RPMI7951 (cell line): ENCODE results near the gene CACNA2D4. TPM values are rescaled to one million over a fixed set of nuclear protein-coding genes. Genes with fewer than 3 reads are reported as not detected.

Experiments used
- DNase-seq: peaks from one replicate; pipeline ENCODE4 v3.0.0-alpha.2; 2012; ENCODE audit warnings: low read depth
- total RNA-seq: library from RNA; depleted of rRNA; stranded (reverse); fragments of >200 nt; shearing (Covaris generic); gene quantifications from 2 replicates; pipeline ENCODE4 v1.2.3, GENCODE V29; 2014

CACNA2D4 gene
- total RNA-seq, 1 experiment from 2014 or later: 0.24 TPM

DNA sequence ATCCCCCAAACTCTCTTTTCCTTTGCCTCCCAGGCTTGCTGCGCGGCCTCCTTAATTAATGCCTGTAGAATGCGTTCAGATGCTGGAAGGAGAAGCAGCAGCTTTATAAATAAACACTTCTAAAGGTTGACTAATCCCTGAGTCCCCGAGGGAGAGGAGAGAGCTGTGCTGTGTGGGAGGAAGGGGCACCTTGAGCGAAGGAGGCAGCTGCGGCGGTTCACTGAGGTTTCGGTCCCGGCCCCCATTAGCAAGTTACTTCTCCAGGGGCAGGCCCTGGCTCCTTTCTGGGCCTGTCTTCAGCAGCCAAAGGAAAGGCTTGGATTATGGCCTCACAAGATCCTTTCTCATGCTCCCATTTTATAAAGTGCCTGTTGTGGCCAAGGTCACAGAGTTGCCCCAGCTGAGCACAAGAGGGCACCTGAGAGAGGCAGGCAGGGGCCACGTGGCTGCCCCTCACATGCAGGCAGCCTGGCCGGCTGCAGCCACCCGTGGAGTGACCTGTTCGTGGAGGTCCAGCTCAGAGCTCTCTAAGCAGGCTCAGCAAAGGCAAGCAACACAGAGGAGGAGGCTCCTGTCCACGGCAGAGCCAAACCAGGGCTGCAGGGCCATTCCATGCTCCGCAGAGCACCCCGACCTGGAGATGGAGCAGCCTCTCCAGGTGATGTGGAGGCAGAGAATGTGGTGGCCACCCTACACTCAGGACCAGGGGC lies 15.0 kb upstream of the CACNA2D4 start:
- DNase-seq: no peak

GRCh38 chr12:1932264-1932777 lies 13.9 kb upstream of the CACNA2D4 start:
- DNase-seq: no peak

DNA sequence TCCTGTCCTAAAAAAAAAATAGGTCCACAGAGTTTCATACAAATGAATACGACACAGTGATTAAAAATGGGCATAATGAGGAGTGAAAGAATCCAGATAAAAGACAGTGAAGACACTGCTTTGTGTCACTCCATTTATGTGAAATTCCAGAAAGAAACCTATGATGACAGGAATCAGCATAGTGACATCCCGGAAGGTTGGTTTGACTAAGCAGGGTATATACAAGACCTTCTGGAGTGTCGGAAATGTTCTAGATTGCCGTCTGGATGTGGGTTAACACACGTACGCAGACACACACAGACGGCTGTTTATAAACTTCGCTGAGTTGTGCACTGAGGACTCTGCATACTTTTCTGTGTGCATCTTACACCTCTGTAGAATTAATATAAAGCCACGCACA lies 13.2 kb upstream of the CACNA2D4 start:
- no peak for DNase-seq

GRCh38 chr12:1930803-1931597 lies 12.5 kb upstream of the CACNA2D4 start:
- no peak for DNase-seq

- no peak for DNase-seq
Observed at GRCh38 chr12:1929985-1930802, 11.7 kb upstream of the CACNA2D4 start.

DNA sequence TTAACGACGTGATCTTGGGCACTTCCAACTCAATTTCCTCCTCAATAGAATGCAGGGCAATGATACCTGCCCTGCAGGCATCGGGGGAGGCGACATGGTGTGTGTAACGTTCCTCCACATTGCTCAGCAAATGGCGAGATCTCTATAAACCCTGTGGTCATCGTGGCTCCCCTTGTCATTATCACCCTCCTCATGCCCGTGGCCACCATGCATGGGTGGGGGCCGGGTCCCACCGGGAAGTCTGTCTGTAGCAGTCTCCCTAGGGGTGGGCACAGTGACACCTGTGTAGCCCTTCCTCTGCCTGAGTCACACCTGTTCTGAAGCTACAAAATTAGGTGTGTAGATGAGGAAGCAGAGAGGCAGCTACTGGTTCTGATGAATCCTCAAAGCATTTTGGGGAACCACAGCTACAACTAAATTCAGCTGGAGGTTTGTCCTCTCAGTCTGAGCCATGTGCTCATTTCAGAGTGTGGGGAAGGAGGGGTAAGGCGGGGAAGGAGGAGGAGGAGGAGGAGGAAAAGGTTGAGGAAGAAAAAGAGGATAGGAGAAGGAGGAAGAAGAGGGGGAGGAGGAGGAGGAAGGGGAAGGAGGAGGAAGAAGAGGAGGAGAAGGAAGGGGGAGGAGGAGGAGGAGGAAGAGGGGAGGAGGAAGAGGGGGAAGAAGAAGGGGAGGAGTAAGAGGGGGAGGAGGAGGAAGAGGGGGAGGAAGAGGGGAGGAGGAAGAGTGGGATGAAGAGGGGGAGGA lies 11.0 kb upstream of the CACNA2D4 start:
- no peak for DNase-seq

GRCh38 chr12:1928439-1929121 lies 10.1 kb upstream of the CACNA2D4 start:
- DNase-seq: no peak

DNA sequence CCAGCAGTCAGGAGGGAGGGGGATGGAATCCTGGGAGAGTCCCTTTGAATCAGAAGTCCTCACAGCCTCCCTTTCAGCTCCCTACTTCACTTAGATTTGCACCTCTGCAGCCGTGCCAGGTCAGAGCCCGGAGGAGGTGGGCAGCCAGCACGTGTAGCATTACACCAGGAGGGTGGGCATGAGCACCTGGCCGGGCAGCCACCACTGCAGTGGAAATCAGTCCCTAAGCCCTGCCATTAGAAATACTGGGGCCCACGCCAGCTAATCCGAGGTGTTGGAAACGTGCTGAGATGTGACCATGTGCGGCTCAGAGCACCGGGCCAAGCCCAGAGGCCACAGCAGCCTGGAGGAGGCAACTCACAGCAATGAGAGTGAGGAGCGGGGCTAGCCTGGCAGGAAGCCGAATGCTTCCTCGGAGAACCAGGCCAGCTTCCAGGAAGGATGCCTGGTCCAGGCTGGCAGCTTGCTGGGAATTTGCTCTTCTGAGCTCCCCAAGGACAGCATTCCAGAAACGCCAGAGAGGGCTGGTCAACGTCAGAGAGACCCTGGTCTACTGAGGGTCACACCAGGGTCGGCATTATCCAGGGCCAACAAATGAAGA lies 9.4 kb upstream of the CACNA2D4 start:
- no peak for DNase-seq

- DNase-seq: no peak
Observed at GRCh38 chr12:1927051-1927680, 8.7 kb upstream of the CACNA2D4 start.

GRCh38 chr12:1926251-1926657 lies 7.8 kb upstream of the CACNA2D4 start:
- no peak for DNase-seq

DNA sequence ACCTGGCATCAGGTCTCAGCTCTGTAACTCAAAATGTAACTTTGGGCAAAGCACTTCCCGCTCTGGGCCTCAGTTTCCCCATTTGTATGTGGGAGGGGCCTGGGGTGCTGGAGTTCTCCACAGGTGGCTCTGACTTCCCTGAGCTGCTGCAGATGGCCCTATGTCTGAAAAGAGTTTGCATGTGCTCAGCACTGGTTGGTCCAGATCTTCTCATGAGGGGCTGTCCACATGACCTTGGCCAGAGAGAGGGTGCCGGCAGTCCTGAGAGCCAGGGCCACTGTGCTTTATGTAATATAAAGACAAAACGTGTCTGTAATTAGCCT lies 7.2 kb upstream of the CACNA2D4 start:
- no peak for DNase-seq

DNA sequence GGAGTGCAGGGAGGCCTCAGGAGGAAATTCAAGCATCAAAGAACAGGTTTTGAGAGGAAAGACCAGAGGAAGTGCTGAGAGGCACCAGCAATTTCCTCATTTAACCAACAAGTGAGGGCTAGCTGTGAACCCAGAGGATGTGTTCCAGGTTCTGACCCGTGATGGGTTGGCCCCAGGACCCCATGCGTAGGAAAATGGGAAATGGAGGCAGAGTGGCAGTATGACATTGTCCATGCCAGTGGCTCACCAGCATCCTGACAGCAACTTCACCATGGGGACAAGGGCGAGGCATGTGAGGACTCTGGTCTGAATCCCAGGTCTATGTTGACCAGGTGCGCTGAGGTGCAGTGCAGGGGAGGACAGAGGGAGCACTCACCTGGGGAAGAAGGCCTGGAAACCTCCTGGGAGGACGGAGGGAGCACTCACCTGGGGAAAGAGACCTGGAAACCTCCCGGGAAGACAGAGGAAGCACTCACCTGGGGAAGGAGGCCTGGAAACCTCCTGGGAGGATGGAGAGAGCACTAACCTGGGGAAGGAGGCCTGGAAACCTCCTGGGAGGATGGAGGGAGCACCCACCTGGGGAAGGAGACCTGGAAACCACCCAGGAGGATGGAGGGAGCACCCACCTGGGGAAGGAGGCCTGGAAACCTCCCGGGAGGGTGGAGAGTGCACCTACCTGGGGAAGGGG lies 6.7 kb upstream of the CACNA2D4 start:
- DNase-seq: no peak

- no peak for DNase-seq
Observed at GRCh38 chr12:1922985-1923384, 4.5 kb upstream of the CACNA2D4 start.

- DNase-seq: no peak
Observed at GRCh38 chr12:1922075-1922709, 3.7 kb upstream of the CACNA2D4 start.

DNA sequence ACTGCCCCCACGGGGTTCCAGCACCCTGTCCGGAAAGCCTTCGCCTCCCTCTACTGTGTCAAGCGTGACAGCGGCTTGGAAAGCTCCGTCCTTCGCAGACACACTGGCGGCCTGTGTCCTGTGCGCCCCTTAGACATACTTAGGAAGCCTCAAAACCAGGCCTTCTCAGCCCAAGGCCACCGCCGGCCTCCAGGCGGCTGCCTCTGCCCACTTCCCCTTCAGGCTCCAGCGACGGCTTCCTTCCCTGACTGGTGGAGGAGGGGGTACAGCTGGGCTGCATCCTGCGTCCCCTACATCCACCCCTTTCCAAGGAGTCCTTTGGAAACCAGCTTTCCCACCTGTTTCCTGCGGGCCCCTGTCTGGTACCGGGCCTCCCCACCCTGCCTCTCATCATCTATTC lies 2.5 kb upstream of the CACNA2D4 start:
- DNase-seq: no peak

DNA sequence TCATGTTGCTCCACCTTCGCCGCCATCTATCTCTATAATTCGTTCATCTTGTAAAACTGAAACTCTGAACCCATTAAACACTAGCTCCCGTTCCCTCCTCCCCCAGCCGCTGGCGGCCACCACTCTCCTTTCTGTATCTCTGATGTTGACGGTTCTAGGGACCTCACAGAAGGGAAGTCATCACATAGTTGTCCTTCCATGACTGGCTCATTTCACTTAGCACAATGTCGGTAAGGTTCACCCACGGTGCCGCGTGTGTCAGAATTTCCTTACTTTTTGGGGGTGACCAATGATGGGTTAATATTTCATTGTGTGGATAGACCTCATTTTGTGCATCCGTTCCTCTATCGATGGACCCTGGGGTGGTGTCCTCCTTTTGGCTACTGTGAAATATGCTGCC lies 2.0 kb upstream of the CACNA2D4 start:
- DNase-seq: no peak

- DNase-seq: no peak
Observed at GRCh38 chr12:1919763-1920162, 1.3 kb upstream of the CACNA2D4 start.

- no peak for DNase-seq
Observed at GRCh38 chr12:1919284-1919683, 832 bp upstream of the CACNA2D4 start.

DNA sequence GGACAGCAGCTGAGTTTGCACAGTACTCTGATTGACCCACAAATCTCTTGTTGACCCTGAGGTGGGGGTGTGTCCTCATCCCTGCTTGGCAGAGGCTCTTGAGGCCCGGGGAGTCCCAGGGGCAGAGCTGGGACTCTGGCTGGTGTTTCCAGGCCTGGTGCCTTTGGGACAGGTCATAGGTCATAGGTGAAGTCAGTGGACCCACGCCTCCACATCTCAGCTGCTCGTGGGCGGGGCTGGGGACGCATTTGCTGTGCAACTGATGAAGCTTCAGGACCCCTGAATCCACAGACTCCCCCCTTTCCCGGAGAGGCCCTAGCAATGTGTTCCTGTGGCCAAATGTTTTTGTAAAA lies 408 bp upstream of the CACNA2D4 start:
- DNase-seq: no peak
